Ectodermal cell (in vitro differentiated cells): Measurements from ENCODE around the gene SEMA6D.

Source experiments
- H3K27ac ChIP-seq: 2 replicates; pipeline ENCODE4 v1.7.0; 2013; ENCODE audit warnings: mild to moderate bottlenecking, low read depth, low read length; ENCODE audit not compliant: insufficient read depth, poor library complexity, severe bottlenecking
- H3K27me3 ChIP-seq: 2 replicates; pipeline ENCODE4 v1.7.0; 2013; ENCODE audit warnings: mild to moderate bottlenecking, low read length; ENCODE audit not compliant: insufficient read depth, control insufficient read depth, poor library complexity, severe bottlenecking
- H3K36me3 ChIP-seq: one replicate; pipeline ENCODE4 v1.7.0; 2013; ENCODE audit warnings: low read length; ENCODE audit not compliant: control insufficient read depth, insufficient read depth
- H3K4me1 ChIP-seq: one replicate; pipeline ENCODE4 v1.7.0; 2013; ENCODE audit warnings: low read length; ENCODE audit not compliant: control insufficient read depth, insufficient read depth
- H3K4me3 ChIP-seq: 2 replicates; pipeline ENCODE4 v1.7.0; 2013; ENCODE audit warnings: low read depth, low read length, control low read depth; ENCODE audit not compliant: insufficient read depth
- H3K9me3 ChIP-seq: 2 replicates; pipeline ENCODE4 v1.7.0; 2013; ENCODE audit warnings: mild to moderate bottlenecking, low read length, moderate library complexity; ENCODE audit not compliant: control insufficient read depth
- WGBS, 2 experiments: methylation state at CpG; one replicate each; pipeline ENCODE4 v1.1.7; 2013; ENCODE audit warnings: missing lambda C conversion rate in 2 of 2; 5-methylcytosine and 5-hydroxymethylcytosine counted together

Gene SEMA6D

DNA sequence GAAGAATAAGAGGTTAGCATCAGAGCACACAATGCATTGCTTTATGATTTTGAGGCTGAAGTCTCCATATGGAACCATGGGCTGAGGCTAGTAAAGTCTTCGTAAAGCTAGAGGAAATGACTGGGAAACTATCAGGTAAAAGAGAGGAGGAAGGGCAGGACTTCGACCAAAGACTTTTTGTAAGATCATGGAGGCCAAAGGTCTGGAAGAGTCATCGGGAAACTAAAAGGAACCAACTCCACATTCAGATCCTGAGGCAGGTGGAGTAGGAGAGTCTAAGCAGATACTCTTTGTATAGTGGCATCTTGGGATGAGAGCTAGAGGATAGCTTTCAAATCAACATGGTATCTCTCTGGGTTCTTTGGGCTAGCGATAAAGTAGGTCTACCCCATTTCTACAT, 36.3 kb downstream of the SEMA6D start:
- WGBS, 2 experiments: 92 to 97% methylated on average over 4 of the region's 4 CpGs
- no peaks in the 10 kb centered on the region for H3K36me3 ChIP-seq

DNA sequence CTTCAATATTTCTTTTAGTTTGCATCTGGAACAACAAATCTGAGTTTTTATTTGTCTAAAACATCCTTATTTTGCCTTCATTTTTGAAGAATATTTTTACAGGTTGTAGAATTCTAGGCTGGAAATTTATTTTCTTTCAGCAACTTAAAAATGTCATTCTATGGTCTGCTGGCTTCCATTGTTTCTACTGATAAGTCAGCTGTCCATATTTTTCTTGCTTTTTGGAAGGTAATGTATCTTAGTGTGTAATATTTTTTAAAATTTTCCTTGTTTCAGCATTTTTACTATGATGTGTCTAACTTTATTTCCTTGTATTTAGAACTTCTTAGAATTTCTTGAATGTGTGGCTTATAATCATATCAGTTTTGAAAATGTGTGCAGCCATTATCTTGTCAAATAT, 37.0 kb downstream of the SEMA6D start:
- Histone ChIP-seq H3K27ac (no peak overlapping the region), H3K9me3 (no peaks in the 10 kb centered on the region), H3K36me3 (no peaks in the 10 kb centered on the region), H3K27me3 (no peaks in the 10 kb centered on the region), H3K4me1 (no peaks in the 10 kb centered on the region), H3K4me3 (no peak overlapping the region)

More for the DNA sequence above, 36.3 kb downstream of the SEMA6D start:
- Histone ChIP-seq H3K9me3 (no peaks in the 10 kb centered on the region), H3K4me3 (no peak overlapping the region), H3K27ac (no peak overlapping the region), H3K27me3 (no peaks in the 10 kb centered on the region), H3K4me1 (no peaks in the 10 kb centered on the region)

GRCh38 chr15:47755941-47756340, 38.6 kb downstream of the SEMA6D start:
- Histone ChIP-seq H3K4me3 (no peak overlapping the region), H3K4me1 (no peaks in the 10 kb centered on the region), H3K27me3 (no peaks in the 10 kb centered on the region), H3K9me3 (no peaks in the 10 kb centered on the region), H3K36me3 (no peaks in the 10 kb centered on the region), H3K27ac (no peak overlapping the region)
- WGBS, 2 experiments: 95 to 100% methylated on average over 1 to 2 of the region's 2 CpGs

GRCh38 chr15:47756872-47757271, 39.6 kb downstream of the SEMA6D start:
- no peak overlapping the region for H3K27ac ChIP-seq
- H3K4me1 ChIP-seq: no peaks in the 10 kb centered on the region
- WGBS, 2 experiments: 84 to 88% methylated on average over 2 of the region's 2 CpGs
- no peaks in the 10 kb centered on the region for H3K36me3 ChIP-seq
- no peaks in the 10 kb centered on the region for H3K27me3 ChIP-seq
- no peaks in the 10 kb centered on the region for H3K9me3 ChIP-seq
- no peak overlapping the region for H3K4me3 ChIP-seq

DNA sequence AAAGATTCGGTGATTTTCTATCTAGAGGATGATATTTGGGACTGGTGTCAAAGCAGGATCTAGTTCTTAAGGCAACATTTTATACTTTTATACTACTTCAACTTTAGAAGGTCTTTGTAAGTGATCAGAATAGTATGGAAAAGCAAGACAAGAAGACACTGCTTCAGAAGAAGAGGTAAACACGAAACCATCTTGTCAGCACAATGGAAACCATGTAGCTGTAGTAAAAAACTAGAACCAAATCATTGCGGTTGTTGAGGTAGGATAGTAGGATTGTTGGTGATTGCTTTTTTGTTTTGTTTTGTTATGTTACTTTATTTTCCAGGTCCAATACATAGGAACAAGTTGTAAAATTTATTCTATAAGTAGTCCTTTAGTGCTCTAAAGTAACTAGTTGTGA, 40.0 kb downstream of the SEMA6D start:
- Histone ChIP-seq H3K4me1 (no peaks in the 10 kb centered on the region), H3K9me3 (no peaks in the 10 kb centered on the region), H3K27me3 (no peaks in the 10 kb centered on the region), H3K27ac (no peak overlapping the region), H3K36me3 (no peaks in the 10 kb centered on the region), H3K4me3 (no peak overlapping the region)
- 84 to 88% methylated on average over 2 to 3 of the region's 3 CpGs for WGBS, 2 experiments

DNA sequence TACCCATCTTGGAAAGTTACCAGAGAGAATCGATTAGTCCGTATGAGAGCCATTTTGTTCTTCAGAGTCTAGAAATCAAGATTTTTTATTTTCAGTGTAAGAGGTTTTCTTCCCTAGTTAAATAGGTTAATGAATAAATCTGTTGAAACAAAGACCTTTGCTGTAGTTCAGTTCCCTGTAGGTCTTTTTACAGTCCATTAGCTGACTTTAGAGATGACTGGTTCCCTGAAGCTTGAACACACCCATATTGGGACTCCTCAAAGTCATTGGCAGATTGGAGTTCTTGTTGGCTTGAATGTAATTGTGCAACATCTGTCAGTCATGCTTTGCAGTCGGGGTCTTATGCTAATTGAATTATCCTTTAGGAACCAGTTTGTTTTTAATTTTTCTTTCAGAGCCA, 45.3 kb downstream of the SEMA6D start:
- Histone ChIP-seq H3K27me3 (no peaks in the 10 kb centered on the region), H3K36me3 (no peaks in the 10 kb centered on the region), H3K9me3 (no peaks in the 10 kb centered on the region), H3K4me1 (no peaks in the 10 kb centered on the region), H3K27ac (no peak overlapping the region), H3K4me3 (no peak overlapping the region)
- 88 to 94% methylated on average over 3 of the region's 3 CpGs for WGBS, 2 experiments

- Histone ChIP-seq H3K4me3 (no peak overlapping the region), H3K27ac (no peak overlapping the region), H3K27me3 (no peaks in the 10 kb centered on the region), H3K9me3 (no peaks in the 10 kb centered on the region), H3K4me1 (no peaks in the 10 kb centered on the region), H3K36me3 (no peaks in the 10 kb centered on the region)
- 92% methylated on average over 13 of the region's 13 CpGs for WGBS, 2 experiments
Observed at GRCh38 chr15:47764666-47765065, 47.4 kb downstream of the SEMA6D start.

- no peaks in the 10 kb centered on the region for H3K27me3 ChIP-seq
- no peak overlapping the region for H3K27ac ChIP-seq
- H3K4me3 ChIP-seq: no peak overlapping the region
- peaks cover 8% of the 10 kb centered on the region for H3K36me3 ChIP-seq
- H3K4me1 ChIP-seq: no peaks in the 10 kb centered on the region
- no peaks in the 10 kb centered on the region for H3K9me3 ChIP-seq
- 84 to 88% methylated on average over 5 of the region's 5 CpGs for WGBS, 2 experiments
Observed at GRCh38 chr15:47766406-47766805, 49.1 kb downstream of the SEMA6D start.

- Histone ChIP-seq H3K9me3 (no peaks in the 10 kb centered on the region), H3K27me3 (no peaks in the 10 kb centered on the region), H3K4me1 (no peaks in the 10 kb centered on the region), H3K4me3 (no peak overlapping the region), H3K27ac (no peak overlapping the region), H3K36me3 (peaks cover 8% of the 10 kb centered on the region)
- WGBS, 2 experiments: 92 to 95% methylated on average over 4 to 5 of the region's 5 CpGs
Observed at GRCh38 chr15:47767035-47767434, 49.7 kb downstream of the SEMA6D start.

DNA sequence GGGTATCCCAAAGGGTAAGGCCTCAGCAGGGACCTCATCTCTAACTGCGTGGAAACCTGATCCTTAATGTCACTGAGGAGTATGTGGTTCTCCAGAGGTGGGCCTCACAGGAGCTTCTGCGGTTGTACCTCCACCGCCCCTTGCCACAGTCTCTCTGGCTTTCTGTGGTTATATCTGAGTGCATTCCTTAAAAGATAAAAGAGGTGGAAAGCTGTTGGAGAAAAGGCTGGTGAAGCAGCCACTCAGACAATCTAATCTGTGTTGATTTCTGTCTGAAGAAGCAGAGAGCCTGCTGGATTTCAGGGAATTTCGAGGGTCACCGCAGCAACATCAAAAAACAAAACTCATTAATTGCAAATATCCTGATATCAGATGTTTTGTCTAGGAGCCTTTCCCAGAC, 51.4 kb downstream of the SEMA6D start:
- H3K4me3 ChIP-seq: no peak overlapping the region
- H3K36me3 ChIP-seq: peaks cover 8% of the 10 kb centered on the region
- H3K27ac ChIP-seq: no peak overlapping the region
- no peaks in the 10 kb centered on the region for H3K4me1 ChIP-seq
- no peaks in the 10 kb centered on the region for H3K9me3 ChIP-seq
- WGBS, 2 experiments: 90 to 91% methylated on average over 5 of the region's 5 CpGs
- no peaks in the 10 kb centered on the region for H3K27me3 ChIP-seq

DNA sequence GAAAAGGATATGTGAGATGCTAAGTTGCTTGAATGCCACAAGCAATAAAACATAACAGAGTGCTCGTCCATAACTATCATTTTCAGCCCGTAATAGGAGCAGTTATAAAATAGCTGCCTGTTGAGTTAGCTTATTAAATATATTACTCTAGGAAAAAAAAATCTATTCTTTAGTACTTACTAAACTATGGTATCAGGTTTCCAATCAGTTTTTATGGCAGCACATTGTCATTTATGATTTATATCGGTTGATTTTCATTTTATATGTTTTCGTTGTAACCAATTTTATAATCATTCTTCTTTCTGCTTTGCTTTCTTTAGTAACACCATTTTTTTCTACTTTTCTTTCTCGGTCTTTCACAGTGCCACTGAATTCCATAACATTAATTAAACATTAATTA, 51.9 kb downstream of the SEMA6D start:
- H3K27ac ChIP-seq: no peak overlapping the region
- no peaks in the 10 kb centered on the region for H3K9me3 ChIP-seq
- H3K27me3 ChIP-seq: no peaks in the 10 kb centered on the region
- no peak overlapping the region for H3K4me3 ChIP-seq
- 86 to 96% methylated on average over 3 of the region's 5 CpGs for WGBS, 2 experiments
- peaks cover 8% of the 10 kb centered on the region for H3K36me3 ChIP-seq
- no peaks in the 10 kb centered on the region for H3K4me1 ChIP-seq
